ENCODE results near the gene GJA4.
"Not testable (repeated sequence)": the region's sequence is repeated elsewhere in the genome, so short reads cannot be mapped to it uniquely, and the experiment has no call there.

Gene GJA4

DNA sequence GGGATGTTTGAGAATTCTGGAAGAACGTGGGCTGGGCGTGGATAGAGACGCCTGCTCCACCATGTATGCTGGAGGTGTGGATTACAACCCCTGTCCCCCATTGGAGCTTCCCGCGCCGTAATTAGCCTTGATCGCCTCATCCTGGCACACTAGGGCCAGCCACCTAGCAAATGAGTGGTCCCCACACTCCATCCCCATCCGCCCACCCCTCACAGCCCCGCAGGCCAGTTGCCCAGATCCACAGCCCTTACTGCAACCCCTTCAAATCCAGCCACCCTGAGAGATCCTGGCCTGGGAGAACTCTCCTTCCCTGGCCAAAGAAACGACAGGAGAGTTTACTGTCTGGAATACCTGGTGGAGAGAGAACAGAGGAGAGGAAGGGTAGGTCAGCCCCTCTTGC lies 375 bp upstream of the GJA4 start:
- DNase-seq (ENCODE audit: low read depth) = no peak

DNA sequence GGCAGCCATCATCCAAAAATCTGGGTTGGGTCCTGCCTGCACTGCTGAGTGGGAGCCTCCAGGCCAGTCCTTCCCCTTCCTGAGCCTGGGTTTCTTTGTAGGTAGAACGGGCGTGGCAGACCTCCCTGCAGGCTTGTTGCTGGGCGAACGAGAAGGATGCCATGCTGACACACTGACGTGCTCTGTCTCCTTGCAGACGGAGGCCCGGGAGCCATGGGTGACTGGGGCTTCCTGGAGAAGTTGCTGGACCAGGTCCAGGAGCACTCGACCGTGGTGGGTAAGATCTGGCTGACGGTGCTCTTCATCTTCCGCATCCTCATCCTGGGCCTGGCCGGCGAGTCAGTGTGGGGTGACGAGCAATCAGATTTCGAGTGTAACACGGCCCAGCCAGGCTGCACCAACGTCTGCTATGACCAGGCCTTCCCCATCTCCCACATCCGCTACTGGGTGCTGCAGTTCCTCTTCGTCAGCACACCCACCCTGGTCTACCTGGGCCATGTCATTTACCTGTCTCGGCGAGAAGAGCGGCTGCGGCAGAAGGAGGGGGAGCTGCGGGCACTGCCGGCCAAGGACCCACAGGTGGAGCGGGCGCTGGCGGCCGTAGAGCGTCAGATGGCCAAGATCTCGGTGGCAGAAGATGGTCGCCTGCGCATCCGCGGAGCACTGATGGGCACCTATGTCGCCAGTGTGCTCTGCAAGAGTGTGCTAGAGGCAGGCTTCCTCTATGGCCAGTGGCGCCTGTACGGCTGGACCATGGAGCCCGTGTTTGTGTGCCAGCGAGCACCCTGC lies 1.4 kb downstream of the GJA4 start:
- DNase-seq (ENCODE audit: low read depth) = no peak

DNA sequence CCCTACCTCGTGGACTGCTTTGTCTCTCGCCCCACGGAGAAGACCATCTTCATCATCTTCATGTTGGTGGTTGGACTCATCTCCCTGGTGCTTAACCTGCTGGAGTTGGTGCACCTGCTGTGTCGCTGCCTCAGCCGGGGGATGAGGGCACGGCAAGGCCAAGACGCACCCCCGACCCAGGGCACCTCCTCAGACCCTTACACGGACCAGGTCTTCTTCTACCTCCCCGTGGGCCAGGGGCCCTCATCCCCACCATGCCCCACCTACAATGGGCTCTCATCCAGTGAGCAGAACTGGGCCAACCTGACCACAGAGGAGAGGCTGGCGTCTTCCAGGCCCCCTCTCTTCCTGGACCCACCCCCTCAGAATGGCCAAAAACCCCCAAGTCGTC lies 2.0 kb downstream of the GJA4 start:
- no peak for DNase-seq (ENCODE audit: low read depth)

DNA sequence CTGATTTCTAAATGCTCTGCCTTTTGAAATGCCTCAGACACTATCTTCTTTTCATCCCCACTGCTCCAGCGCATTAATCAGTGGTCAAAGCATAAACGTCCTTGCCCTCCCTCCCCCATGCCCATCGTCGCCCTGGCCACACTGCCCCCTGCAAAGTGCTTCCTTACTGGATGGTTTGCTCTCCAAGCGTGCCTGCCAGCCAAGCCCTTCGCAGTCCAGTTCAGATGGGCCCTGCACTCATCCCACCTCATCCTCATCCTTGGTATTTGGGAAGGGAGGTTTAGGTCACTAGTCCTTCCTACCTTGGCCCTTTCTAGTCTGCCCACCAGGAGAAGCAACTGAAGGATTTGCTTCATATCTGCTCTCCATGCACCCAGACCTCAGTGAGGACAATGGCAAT lies 3.1 kb downstream of the GJA4 start:
- DNase-seq (ENCODE audit: low read depth) = no peak

DNA sequence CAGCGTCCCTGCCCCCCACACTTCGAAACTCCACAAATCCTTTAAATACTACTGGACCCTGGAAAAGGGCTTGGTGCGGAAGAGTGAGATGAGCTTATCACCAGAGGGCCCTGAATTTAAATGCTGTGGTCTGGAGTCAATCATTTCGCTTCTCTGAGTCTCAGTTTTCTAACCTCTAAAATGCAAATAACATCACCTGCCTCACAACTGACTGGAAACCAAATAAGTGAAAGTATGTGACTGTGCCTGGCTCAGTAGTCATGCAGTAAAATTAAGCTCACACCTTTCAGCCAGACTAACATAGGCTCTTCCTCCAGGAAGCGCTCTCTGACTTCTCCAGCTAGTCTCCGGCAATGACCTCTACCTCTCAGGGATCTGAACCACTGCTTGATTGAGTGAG lies 4.2 kb downstream of the GJA4 start:
- DNase-seq (ENCODE audit: low read depth) = no peak

DNA sequence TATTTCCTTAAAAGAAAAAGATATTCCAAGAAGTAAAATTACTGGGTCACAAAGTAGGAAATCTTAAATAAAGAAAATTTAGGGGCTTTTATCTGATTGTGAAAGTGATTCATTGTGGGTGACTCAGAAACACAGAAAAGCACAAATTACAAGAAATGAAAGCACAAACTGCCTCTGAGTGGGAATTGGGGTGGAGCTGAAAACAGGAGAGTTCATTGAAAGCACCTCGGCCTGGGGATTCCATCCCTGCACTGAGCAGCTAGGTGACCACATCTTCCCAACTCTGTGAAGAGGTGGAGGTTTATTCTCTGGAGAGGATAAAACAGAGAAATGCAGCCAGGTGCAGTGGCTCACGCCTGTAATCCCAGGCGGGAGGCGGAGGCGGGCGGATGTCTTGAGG lies 7.4 kb downstream of the GJA4 start:
- DNase-seq (ENCODE audit: low read depth) = peak; percentile 58

DNA sequence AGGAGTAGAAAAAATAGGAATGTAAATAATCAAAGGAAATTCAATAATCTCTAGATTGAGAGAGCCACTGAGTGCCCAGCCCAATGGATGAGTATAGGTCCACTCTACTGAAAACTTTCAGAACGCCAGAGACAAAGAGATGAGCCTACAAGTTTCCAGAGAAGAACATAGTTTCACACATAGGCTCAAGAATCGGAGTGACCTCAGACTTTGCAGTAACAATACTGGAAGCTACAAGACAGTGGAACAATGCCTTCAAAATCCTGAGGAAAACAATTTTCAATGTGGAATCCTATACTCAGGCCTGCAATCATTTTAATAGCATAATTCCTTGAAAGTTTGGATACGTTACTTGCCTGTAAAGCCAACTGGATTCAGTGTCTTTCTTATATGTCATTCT lies 11.0 kb downstream of the GJA4 start:
- DNase-seq (ENCODE audit: low read depth) = no peak

DNA sequence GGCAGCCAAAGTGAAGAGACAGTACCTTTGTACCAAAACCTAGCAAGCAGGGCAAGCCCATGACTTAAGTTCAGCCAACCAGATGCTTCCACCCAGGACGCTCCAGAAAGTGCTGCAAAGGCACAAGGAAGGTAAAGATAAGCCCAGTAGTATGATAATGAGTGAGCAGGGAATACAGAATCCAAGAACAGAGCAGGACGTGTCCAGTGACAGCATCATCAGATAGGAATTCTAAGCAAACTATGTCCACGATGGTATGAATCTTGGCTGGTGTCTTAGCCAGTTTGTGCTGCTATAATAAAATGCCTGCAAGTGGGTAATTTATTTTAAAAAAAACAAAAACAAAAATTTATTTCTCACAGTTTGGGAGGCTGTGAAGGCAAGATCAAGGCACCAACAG lies 13.6 kb downstream of the GJA4 start:
- peak; percentile 33 for DNase-seq (ENCODE audit: low read depth)

DNA sequence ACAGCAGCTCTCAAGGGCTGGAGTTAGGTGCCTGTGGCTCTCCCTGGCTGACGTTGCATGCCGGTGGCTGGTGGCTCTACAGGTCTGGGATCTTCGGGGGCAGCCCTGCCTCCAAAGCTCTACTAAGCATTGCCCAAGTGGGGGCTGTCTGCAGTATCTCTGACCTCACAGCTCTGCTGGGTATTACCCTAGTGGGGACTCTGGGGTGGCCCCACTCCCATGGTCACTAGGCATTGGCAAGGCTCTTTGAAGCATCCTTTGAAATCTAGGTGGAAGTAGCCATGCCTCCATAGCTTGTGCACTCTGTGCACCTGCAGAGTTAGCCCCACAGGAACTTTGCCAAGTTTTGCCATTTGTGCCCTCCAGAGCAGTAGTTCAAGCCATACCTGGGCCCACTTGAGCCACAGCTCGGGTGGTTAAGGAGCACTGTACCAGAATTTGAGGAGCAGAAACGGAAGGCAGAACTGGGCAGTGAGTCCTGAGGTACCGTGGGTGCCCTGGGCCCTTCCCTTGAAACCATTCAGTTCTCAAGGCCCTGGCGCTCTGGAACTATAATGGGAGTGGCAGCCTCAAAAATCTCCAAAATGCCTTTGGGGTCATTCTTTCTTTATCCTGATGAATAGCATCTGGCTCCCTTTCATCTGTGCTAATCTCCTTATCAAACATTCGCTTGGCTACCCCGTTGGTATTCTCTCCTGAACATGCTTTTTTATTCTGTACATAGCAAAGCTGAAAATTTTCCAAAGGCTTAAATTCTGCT lies 15.4 kb downstream of the GJA4 start:
- DNase-seq (ENCODE audit: low read depth) = no peak

DNA sequence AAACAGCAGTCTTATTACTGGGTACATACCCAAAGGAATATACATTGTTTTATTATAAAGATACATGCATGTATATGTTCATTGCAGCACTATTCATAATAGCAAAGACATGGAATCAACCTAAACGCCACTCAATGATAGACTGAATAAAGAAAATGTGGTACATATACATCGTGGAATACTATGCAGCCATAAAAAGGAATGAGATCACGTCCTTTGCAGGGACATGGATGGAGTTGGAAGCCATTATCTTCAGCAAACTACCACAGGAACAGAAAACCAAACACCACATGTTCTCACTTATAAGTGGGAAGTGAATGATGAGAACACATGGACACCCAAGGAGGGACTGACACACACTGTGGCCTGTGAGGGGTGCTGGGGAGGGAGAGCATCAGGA lies 18.0 kb downstream of the GJA4 start:
- not testable (repeated sequence) for DNase-seq (ENCODE audit: low read depth)

DNA sequence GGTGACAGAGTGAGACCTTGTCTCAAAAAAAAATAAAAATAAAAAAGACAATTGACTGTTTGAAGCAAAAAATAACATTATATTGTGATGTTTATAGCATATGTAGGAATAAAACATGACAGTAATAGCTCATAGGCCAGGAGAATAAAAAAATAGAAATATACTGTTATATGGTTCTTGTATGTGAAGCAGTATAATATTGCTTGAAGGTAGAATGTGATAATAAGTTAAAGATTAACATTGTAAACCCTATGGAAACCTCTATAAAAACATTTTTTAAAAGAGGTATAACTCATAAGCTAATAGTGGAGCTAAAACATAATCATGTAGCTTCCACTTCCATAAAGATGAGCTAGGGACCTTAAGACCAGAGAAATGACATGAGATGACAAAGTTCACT lies 23.5 kb downstream of the GJA4 start:
- DNase-seq (ENCODE audit: low read depth) = no peak

DNA sequence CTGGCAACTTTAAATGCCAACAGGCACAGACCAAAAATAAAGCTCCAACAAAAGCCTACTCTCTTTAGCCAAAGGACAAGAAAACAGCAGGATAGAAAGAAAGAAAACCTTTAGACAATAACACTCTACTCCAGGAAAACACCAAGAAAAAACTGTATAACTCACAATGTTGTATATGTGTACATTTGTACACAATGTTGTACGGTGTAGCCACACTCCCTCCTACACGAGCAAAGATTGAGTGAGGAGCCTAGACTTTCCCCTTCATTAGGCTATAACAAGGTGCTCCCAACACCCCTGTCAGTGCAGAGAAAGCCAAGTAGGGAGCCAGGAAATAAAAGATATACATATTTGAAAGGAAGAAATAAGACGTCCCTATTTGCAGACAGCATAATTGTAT lies 24.0 kb downstream of the GJA4 start:
- no peak for DNase-seq (ENCODE audit: low read depth)

DNA sequence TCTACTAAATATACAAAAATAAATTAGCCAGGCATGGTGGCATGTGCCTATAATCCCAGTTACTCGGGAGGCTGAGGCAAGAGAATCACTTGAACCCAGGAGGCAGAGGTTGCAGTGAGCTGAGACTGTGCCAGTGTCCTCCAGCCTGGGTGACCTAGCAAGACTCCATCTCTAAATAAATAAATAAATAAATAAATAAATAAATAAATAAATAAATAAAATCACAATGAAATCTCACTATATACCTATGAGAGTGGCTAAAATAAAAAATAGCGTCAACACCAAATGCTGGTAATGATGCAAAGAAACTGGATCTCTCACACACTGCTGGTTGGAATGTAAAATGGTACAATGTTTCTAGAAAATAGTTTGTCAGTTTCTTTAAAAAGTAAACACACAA lies 26.1 kb downstream of the GJA4 start:
- DNase-seq (ENCODE audit: low read depth) = not testable (repeated sequence)

DNA sequence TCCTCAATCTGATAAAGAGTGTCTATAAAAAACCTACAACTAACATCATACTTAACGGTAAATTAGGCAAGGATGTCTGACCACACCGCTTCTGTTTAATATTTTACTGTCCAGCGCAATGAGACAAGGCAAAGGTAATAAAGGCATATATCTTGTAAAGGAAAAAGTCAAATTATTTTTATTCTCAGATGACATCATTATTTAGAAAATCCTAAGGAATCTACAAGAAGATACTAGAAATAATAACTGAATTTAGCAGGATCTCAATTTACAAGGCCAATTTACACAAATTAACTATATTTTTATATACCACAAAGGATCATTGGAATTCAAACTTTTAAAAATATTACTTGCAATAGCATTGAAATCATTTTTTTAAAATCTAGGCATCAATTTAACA lies 29.4 kb downstream of the GJA4 start:
- no peak for DNase-seq (ENCODE audit: low read depth)

DNA sequence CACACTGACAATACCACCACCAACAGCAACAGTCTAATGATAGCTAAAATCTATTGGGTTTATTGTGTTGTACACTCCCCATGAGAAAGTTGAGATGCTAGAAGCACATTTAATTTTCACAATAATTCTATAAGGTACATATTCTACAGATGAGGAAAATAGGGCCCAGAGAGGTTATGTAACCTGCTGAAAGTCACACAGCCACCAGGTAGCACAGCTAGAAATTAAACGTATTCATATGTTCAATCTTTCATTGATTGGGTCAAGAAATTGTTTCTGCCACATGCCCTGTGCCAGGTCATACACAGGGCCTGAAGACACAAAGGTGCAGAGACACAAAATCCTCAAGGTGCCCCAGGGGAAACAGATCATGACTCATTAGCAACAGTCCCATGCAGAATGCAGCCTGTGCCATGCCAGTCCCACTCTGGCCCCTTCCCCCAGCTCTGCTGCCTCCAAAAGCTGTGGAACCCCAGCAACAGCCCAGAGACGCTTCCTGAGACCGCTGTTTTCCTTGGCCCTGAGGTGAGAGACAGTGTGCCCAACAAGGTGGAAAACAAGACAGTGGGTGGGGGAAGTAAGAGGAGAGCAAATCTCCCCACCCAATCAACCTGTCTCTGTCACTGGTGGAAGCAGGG lies 32.1 kb downstream of the GJA4 start:
- no peak for DNase-seq (ENCODE audit: low read depth)

DNA sequence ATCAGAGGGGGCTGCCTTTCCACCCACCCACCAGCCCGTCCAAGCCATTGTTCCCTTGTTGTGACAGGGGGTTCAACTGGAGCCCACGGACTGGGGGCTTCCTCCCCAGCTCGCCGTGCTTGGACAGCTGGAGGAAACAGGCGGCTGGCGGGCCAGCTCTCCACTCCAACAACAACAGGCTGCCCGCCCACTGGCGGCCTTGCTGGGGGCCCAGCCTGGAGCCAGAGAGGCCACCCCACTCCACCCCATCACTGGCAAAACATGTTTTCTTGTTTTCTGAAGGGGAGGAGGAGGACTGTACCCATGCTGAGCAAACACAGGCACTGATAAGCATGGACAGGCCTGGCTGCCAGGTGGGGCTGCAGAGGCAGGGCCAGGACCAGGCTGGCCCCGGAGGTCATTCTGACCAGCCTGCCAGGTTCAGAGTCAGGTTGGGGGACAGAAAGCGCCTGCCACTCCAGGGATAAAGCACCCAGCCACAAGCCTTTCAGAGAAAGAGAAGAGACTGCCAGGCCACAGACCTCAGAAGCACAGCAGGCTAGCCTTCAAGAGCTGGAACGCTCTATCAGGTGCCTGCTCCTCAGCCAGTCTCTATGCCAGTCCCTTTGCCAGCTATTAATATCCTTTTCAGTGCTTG lies 32.8 kb downstream of the GJA4 start:
- DNase-seq (ENCODE audit: low read depth) = no peak

DNA sequence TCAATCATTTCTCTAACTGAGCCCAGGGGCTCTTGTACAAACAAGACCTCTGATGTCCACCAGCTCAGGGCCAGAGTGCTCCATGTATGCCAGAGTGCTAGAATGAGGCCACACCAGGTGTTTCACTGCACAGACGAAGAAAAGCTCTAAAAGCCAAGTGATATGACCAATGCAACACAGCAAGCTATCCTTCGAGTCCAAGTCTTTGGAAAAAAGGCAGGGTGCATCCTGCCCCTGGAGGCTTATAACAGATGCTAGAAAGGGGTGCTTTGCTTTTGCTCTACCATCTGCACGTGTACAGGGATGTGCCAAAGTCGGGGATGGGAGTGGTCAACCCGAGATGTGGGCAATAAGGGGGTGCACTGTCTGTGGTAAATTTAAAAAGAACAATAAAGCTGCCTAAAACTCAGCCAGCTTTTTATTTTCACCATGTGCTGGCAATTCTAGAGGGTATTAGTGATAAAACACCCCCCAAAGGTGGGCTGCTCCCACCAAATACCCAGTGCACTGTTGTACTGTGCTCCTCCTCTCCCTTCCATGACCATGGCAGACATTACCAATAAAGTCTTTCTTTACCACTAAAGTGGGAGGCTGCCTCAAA lies 34.6 kb downstream of the GJA4 start:
- DNase-seq (ENCODE audit: low read depth) = no peak

DNA sequence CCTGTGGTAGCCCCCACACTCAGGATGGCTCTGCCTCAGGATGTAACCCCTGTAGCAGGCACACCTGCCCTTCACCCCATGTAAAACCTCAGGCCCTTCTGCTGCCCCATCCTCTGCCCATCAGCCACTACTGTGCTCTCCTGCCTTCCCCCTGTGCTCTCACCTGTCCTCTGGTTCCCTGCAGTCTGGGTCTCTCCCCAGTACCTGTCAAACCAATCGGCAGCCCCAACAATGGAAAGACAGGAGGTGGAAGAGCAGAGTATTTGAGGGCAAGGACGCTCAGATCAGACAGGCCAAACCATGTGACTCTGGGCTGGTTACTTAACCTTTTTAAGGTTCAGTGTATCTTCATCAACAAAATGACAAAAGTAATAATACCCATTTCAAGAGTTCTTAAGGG lies 35.8 kb downstream of the GJA4 start:
- no peak for DNase-seq (ENCODE audit: low read depth)

DNA sequence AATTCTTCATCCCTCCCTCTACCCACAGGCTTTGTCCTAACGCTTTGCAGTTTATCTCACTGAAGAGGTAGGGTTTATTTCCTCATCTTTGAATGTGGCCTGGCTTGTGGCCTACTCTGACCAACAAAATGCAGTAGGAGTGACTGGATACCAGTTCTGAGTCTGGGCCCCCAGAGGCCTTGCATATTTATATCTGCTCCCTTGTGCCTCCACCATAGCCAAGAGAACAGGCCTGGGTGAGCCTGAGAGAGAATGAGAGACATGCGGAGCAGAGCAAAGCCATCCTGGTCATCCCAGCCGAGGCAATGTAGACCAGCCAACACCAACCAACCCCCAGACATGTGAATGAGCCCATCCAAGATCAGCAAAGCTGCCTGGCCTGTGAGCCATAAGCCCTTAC lies 36.5 kb downstream of the GJA4 start:
- no peak for DNase-seq (ENCODE audit: low read depth)

DNA sequence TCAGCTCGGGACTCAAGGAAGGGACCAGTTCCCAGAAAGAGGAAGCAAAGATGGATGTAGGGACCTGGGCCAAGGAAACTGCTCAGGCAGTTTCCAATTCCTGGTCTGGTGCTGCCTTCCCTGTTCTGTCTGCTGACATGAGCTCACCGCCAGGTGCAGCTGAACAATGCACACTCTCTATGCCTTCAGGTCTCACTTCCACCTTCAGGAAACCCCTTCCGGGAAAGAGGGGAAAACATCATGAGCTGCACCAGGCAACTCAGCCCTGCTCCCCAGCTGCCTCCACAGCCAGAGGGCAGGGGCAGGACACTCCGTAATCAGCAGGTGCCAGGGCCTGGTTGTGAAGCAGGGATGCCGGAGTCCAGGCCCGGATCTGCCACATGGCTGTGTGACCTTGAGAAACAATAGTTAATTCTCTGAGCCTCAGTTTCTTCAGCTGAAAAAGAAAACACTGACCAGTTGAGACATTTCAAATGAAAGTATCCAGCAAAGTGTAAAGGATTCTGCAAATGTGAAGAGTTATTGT lies 39.0 kb downstream of the GJA4 start:
- no peak for DNase-seq (ENCODE audit: low read depth)

DNA sequence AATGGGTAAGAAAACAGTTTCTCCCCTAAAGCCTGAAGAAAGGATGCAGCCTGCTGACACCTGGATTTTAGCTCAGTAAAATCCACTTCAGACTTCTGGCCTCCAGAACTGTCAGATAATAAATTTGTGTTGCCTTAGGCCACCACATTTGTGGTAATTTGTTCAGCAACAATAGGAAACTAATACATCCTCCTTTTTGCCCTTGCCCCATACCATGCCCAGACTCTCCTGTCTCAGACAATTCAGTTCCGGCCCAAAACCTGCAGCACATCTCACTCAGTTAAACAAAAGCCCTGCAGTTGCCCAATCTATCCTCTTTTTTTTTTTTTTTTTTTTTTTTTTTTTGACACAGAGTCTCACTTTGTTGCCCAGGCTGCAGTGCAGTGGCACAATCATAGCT lies 40.9 kb downstream of the GJA4 start:
- no peak for DNase-seq (ENCODE audit: low read depth)

Measured in iris pigment epithelial cell (primary cell).